Sigmoid colon (tissue), 7 donors: Measurements from ENCODE around the gene LMF1. TPM values are rescaled to one million over a fixed set of nuclear protein-coding genes. Genes with fewer than 3 reads are reported as not detected.

Experiments
- DNase-seq: peaks from one replicate; pipeline ENCODE4 v3.0.0-alpha.2; 2019
- H3K27ac ChIP-seq, 4 donors: fragments of 200-600 bp; sonication (generic); one replicate each; pipeline ENCODE4 v1.5.1; 2016 to 2019; ENCODE audit warnings: mild to moderate bottlenecking in 1 of 4
- H3K27me3 ChIP-seq, 3 donors: fragments of 200-600 bp; sonication (generic); one replicate each; pipeline ENCODE4 v1.5.1; 2019; ENCODE audit warnings: mild to moderate bottlenecking in 1 of 3
- H3K36me3 ChIP-seq, 4 donors: fragments of 200-600 bp; sonication (generic); one replicate each; pipeline ENCODE4 v1.5.1; 2016 to 2019
- H3K4me1 ChIP-seq, 4 donors: fragments of 200-600 bp; sonication (generic); one replicate each; pipeline ENCODE4 v1.5.1; 2017 to 2019
- H3K4me3 ChIP-seq, 4 donors: fragments of 200-600 bp; sonication (generic); one replicate each; pipeline ENCODE4 v1.5.1; 2017 to 2019; ENCODE audit warnings: mild to moderate bottlenecking in 2 of 4, moderate library complexity in 1 of 4
- H3K9me3 ChIP-seq, 4 donors: fragments of 200-600 bp in 3 of 4; sonication (generic) in 3 of 4; one replicate each; pipeline versions ENCODE4 v1.5.1 to v1.6.1; 2013 to 2019
- EP300 ChIP-seq, 4 donors: sonication (generic); formaldehyde crosslinking; IDR thresholded peaks; one replicate each; pipeline ENCODE4 v1.6.1; 2017; ENCODE audit warnings: antibody characterized with exemption in 4 of 4
- POLR2A ChIP-seq, 2 donors: fragments of 450-650 bp; IDR thresholded peaks; one replicate each; pipeline ENCODE4 v1.6.1; 2016; ENCODE audit warnings: antibody characterized with exemption in 2 of 2, mild to moderate bottlenecking in 2 of 2, moderate library complexity in 2 of 2
- POLR2AphosphoS5 ChIP-seq, 4 donors: sonication (generic); formaldehyde crosslinking; IDR thresholded peaks; one replicate each; pipeline ENCODE4 v1.6.1; 2017; ENCODE audit warnings: antibody characterized with exemption in 4 of 4
- WGBS, 2 donors: extraction: QIAGEN DNeasy Blood & Tissue Kit; methylation state at CpG; one replicate each; pipeline ENCODE4 v1.1.7; 2013; 5-methylcytosine and 5-hydroxymethylcytosine counted together
- intact Hi-C: fragments of 100-400 bp; cut with DNase I; formaldehyde crosslinking; loops from one replicate; pipeline ENCODE4 v1.15.1; 2023
- polyA plus RNA-seq, 3 donors: library from polyadenylated mRNA; stranded (reverse); fragments of 200-250 nt; gene quantifications; one replicate each; pipeline ENCODE4 v1.2.3, GENCODE V29; 2013
- total RNA-seq, 4 donors: library from RNA; depleted of rRNA; stranded (reverse); fragments of >200 nt; gene quantifications; one replicate each; pipeline ENCODE4 v1.1.0, GENCODE V29; 2016
- TF ChIP-seq, protein P1 (sequence below), 4 experiments: fragments of 450-650 bp in 3 of 4; fragments of 200-600 bp in 1 of 4; IDR thresholded peaks; one replicate each; pipeline ENCODE4 v1.5.1; 2016 to 2019; ENCODE audit warnings: antibody characterized with exemption in 4 of 4, mild to moderate bottlenecking in 3 of 4, moderate library complexity in 2 of 4
- donor health status: healthy with polysubstance abuse.
- donor health status: Bipolar disorder and iron deficiency.
- donor health status: healthy.

LMF1 gene
- total and polyA plus RNA-seq, 7 donors, result 1.2 to 34.1 (median 19.9) TPM

DNA sequence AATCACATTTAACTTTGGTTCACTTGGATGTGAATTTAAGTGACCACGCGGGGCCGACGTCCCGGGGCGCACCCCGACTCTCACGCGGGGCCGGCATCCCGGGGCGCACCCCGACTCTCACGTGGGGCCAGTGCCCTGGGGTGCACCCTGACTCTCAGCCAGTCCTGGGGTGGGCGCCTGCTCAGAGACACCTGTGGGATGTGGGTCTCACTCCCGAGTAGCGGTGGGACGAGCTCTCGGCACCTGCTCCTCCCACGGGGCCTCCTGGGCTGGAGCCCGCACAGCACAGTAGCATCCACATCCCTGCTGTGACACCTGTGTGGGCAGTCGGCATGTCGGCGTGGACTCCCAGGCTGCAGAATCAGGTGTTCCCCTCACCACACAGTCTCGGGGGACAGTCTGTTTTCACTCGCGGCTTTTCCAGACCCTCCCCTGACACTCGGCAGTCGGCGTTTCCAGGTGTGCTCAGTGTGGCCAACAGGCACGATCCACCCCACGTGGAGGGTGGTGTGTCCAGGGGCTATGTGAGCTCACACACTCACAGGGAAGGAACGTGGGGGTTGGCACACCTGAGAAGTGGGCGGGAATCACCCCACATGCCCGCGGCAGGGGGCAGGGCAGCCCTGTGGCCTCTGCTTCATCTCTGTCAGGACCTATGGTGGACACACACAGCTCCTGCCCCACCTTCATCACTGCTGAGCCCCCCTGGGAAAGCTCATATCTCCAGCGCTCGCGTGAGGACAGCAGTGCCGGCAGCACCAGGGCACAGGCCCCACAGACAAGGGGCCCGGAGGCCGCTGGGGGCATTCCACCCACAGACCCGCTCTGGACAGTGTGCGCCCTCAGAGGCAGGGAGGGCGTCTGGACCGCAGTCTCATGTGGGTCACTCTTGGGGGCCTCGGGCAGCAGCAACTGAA, 51.8 kb downstream of the LMF1 start:
- TF ChIP-seq EP300 (IDR thresholded peaks at IDR 0.05), result no peak
- no peak for TF ChIP-seq POLR2A (IDR thresholded peaks at IDR 0.05)
- TF ChIP-seq POLR2AphosphoS5 (IDR thresholded peaks at IDR 0.05), result no peak
- TF ChIP-seq, protein P1, sequence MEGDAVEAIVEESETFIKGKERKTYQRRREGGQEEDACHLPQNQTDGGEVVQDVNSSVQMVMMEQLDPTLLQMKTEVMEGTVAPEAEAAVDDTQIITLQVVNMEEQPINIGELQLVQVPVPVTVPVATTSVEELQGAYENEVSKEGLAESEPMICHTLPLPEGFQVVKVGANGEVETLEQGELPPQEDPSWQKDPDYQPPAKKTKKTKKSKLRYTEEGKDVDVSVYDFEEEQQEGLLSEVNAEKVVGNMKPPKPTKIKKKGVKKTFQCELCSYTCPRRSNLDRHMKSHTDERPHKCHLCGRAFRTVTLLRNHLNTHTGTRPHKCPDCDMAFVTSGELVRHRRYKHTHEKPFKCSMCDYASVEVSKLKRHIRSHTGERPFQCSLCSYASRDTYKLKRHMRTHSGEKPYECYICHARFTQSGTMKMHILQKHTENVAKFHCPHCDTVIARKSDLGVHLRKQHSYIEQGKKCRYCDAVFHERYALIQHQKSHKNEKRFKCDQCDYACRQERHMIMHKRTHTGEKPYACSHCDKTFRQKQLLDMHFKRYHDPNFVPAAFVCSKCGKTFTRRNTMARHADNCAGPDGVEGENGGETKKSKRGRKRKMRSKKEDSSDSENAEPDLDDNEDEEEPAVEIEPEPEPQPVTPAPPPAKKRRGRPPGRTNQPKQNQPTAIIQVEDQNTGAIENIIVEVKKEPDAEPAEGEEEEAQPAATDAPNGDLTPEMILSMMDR (IDR thresholded peaks at IDR 0.05), result no peak
- peaks cover 0 to 23% (median 18%) of the 10 kb centered on the region in 4 donors for H3K4me1 ChIP-seq
- peaks cover 0 to 7% (median 0%) of the 10 kb centered on the region in 4 donors for H3K36me3 ChIP-seq
- H3K9me3 ChIP-seq, result no peaks in the 10 kb centered on the region
- DNase-seq, result no peak
- H3K27me3 ChIP-seq, result no peaks in the 10 kb centered on the region
- H3K4me3 ChIP-seq, result no peak overlapping the region
- intact Hi-C loops, result no loop called here
- H3K27ac ChIP-seq, result peak overlapping the region in 3 of 4 donors; percentile 65 to 73 (median 72)
- 89 to 93% methylated on average over 47 of the region's 47 CpGs for WGBS, 2 donors

DNA sequence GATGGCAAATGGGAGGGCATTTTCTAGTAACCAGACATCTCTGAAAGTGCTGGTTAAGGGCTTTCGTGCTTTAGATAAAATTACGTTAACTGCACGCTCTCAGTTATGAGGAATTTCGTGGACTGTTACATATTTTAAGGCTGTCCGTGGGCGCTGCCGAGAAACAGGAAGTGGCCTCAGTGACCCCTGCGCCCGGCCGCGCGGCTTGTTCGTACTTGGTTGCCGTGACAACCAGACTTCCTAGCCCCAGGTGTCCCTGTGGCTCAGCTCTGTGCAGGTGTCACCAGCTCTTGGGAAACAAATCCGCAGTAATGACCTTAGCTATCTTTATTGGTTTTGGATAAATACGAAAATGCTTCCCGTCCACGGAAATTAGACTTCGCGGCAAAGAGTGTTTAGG, 52.7 kb downstream of the LMF1 start:
- H3K9me3 ChIP-seq, result no peaks in the 10 kb centered on the region
- no peaks in the 10 kb centered on the region for H3K36me3 ChIP-seq
- TF ChIP-seq EP300 (IDR thresholded peaks at IDR 0.05), result no peak
- TF ChIP-seq POLR2AphosphoS5 (IDR thresholded peaks at IDR 0.05), result no peak
- H3K27ac ChIP-seq, result no peak overlapping the region
- 30 to 64% methylated on average over 20 of the region's 20 CpGs for WGBS, 2 donors
- no peak overlapping the region for H3K4me3 ChIP-seq
- no peaks in the 10 kb centered on the region for H3K27me3 ChIP-seq
- peaks cover 0 to 23% (median 18%) of the 10 kb centered on the region in 4 donors for H3K4me1 ChIP-seq
- DNase-seq, result no peak
- intact Hi-C loops, result no loop called here

DNA sequence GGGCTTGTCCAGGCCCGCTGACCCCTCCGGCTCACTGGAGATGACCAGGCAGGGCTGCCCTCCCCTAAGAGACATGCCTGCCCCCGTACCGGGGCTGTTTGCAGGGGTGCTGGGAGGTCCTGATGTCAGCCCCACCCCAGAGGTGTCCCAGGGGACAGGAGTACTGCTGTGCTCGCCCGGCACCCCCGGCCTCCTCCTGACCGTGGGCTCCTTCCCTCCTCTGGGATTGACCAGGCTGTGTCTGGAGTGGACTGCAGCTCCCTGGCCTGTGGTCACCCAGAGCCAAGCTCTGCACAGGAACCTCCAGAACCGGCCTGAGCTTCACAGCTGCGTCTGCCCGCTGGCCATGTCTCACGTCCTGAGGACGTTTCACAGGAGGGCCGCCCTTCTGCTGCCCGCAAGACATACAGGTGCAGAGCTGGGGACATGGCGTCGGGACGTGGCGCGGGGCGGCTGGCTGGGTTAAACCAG, 53.2 kb downstream of the LMF1 start:
- TF ChIP-seq EP300 (IDR thresholded peaks at IDR 0.05) (no peak), POLR2AphosphoS5 (IDR thresholded peaks at IDR 0.05) (no peak), POLR2A (IDR thresholded peaks at IDR 0.05) (no peak)
- TF ChIP-seq, protein P1 (IDR thresholded peaks at IDR 0.05), result no peak
- H3K4me1 ChIP-seq, result peaks cover 0 to 23% (median 18%) of the 10 kb centered on the region in 4 donors
- DNase-seq, result no peak
- H3K4me3 ChIP-seq, result no peak overlapping the region
- H3K27me3 ChIP-seq, result no peaks in the 10 kb centered on the region
- H3K27ac ChIP-seq, result no peak overlapping the region
- 80 to 93% methylated on average over 21 of the region's 21 CpGs for WGBS, 2 donors
- intact Hi-C loops, result no loop called here
- no peaks in the 10 kb centered on the region for H3K36me3 ChIP-seq
- no peaks in the 10 kb centered on the region for H3K9me3 ChIP-seq

DNA sequence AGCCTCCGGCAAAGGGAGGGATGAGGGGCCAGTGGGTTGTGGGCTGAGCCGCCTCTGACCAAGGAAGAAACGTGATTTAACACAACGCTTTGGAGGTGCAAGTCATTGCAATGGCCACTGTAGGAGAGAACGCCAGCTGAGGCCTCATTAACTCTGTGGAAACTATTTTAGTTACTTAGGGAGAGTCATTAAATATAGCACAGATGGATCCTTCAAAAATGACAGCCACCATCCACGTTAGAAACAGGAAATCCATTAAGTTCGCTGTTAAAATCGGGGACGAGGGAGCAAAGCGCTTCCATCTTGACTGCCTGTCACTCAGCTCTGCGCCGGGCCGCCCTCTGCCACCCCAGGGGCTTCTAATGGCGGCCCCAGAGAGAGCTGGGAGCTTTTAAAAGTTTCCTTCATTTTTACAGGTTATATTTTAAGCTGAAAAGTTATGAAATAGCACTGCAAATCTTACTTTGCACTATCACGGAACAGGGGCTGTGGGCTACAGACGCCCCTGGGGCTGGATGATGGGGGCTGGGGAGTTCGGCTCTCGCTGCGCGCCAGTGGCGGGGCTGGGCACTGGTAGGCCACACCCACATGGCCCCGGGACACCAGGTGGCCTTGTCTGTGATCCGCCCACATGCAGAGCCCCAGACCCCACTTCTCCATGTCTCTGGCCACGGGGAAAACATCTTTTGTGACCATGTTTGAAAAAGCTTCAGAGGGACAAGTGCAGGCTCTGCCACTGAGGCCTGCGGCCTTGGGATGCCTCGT, 54.6 kb downstream of the LMF1 start:
- intact Hi-C loops, result no loop called here
- H3K36me3 ChIP-seq, result peaks cover 0 to under 1% (median 0%) of the 10 kb centered on the region in 4 donors

More for the DNA sequence above, 54.6 kb downstream of the LMF1 start:
- no peak overlapping the region for H3K4me3 ChIP-seq
- H3K9me3 ChIP-seq, result no peaks in the 10 kb centered on the region
- no peak for DNase-seq
- TF ChIP-seq EP300 (IDR thresholded peaks at IDR 0.05), result no peak
- no peak for TF ChIP-seq POLR2A (IDR thresholded peaks at IDR 0.05)
- no peak for TF ChIP-seq POLR2AphosphoS5 (IDR thresholded peaks at IDR 0.05)
- TF ChIP-seq, protein P1 (IDR thresholded peaks at IDR 0.05), result no peak
- peaks cover 0 to 21% (median 17%) of the 10 kb centered on the region in 4 donors for H3K4me1 ChIP-seq
- no peaks in the 10 kb centered on the region for H3K27me3 ChIP-seq
- 89 to 90% methylated on average over 26 of the region's 26 CpGs for WGBS, 2 donors
- no peak overlapping the region for H3K27ac ChIP-seq
